Esophagus muscularis mucosa (tissue), 4 donors: Measurements from ENCODE around the gene NTSR1. TPM values are rescaled to one million over a fixed set of nuclear protein-coding genes. Genes with fewer than 3 reads are reported as not detected.

Experiments used
- DNase-seq: peaks from one replicate; pipeline ENCODE4 v3.0.0-alpha.2; 2017; ENCODE audit errors: extremely low spot score
- H3K27ac ChIP-seq, 4 donors: fragments of 200-600 bp; sonication (generic); replicated peaks in 1 of 4; 1 replicate in 3 of 4; 2 replicates in 1 of 4; pipeline ENCODE4 v1.5.1; 2016 to 2019; ENCODE audit warnings: mild to moderate bottlenecking in 1 of 4
- H3K27me3 ChIP-seq, 4 donors: fragments of 200-600 bp; sonication (generic); one replicate each; pipeline versions ENCODE4 v1.5.1 to v1.6.0; 2016 to 2019
- H3K36me3 ChIP-seq, 4 donors: fragments of 200-600 bp; sonication (generic); one replicate each; pipeline ENCODE4 v1.5.1; 2016 to 2019
- H3K4me1 ChIP-seq, 4 donors: fragments of 200-600 bp; sonication (generic); one replicate each; pipeline ENCODE4 v1.5.1; 2016 to 2019
- H3K4me3 ChIP-seq, 4 donors: fragments of 200-600 bp; sonication (generic); 1 replicate in 2 of 4; 2 replicates in 2 of 4; pipeline ENCODE4 v1.5.1; 2016 to 2019; ENCODE audit warnings: mild to moderate bottlenecking in 4 of 4, moderate library complexity in 1 of 4
- H3K9me3 ChIP-seq, 4 donors: fragments of 200-600 bp; sonication (generic); 1 replicate in 3 of 4; 2 replicates in 1 of 4; pipeline ENCODE4 v1.5.1; 2016 to 2019
- EP300 ChIP-seq: sonication (generic); formaldehyde crosslinking; IDR thresholded peaks from one replicate; pipeline ENCODE4 v1.6.1; 2017; ENCODE audit warnings: antibody characterized with exemption
- POLR2A ChIP-seq: fragments of 450-650 bp; IDR thresholded peaks from one replicate; pipeline ENCODE4 v1.6.1; 2017; ENCODE audit warnings: antibody characterized with exemption, moderate library complexity, mild to moderate bottlenecking, low read depth
- POLR2AphosphoS5 ChIP-seq, 2 donors: sonication (generic); formaldehyde crosslinking; IDR thresholded peaks; one replicate each; pipeline ENCODE4 v1.6.1; 2017; ENCODE audit warnings: antibody characterized with exemption in 2 of 2
- WGBS: methylation state at CpG from one replicate; pipeline ENCODE4 v1.1.5; 2018; 5-methylcytosine and 5-hydroxymethylcytosine counted together
- intact Hi-C: fragments of 100-400 bp; cut with DNase I; formaldehyde crosslinking; loops from one replicate; pipeline ENCODE4 v1.15.1; 2023
- total RNA-seq, 4 donors: library from RNA; depleted of rRNA; stranded (reverse); fragments of >200 nt; gene quantifications; one replicate each; pipeline versions ENCODE4 v1.1.0 to v1.2.1, GENCODE V29; 2016
- TF ChIP-seq, protein P1 (sequence below), 3 experiments: fragments of 200-600 bp in 2 of 3; fragments of 450-650 bp in 1 of 3; sonication (generic) in 2 of 3; IDR thresholded peaks; one replicate each; pipeline ENCODE4 v1.5.1; 2017 to 2019; ENCODE audit warnings: antibody characterized with exemption in 3 of 3, mild to moderate bottlenecking in 2 of 3, moderate library complexity in 1 of 3

The NTSR1 gene
- total RNA-seq, 4 donors from 2014 or later, result 0.42 to 1.6 (median 0.80) TPM

DNA sequence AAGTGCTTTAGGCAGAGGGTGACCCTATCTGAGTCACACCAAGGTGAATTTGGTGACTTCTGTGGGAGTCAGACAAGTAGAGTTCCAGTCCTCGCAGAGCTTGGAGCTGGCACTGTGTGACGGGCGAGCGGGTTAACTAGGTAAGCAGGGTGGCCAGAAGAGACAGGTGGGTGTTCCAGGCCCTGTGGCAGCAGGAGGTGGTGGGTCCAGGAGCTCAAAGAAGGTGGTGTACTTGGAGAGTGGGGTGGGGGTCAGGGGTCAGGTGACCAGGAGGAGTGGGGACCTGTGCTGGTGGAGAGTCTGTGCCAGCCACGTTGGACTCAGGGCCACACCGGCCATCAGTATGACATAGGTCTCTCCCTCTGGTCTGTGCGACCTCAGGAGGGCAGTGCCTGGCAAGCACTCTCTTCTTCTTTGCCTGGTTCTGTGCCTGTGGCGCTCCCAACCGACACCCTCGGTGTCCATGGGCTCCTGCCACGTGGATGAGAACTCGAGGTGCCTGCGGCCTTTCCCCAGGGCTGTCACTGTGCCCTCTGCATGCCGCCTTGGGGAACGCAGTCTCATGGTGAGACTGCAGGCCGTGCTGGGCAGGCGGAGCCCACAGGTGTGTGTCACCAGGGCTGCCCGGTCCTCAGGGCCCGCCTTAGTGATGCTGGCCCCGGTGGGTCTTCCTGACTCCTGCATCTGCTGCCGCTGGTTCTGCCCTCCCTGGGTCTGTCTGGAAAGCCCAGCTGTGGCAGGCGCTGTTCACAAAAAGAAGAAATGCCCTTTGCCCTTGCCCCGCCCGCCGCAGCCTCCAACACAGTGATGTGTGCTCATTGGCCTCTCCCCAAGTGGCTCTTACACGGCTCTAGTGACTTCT is 89.3 kb downstream of the NTSR1 start:
- TF ChIP-seq, protein P1, sequence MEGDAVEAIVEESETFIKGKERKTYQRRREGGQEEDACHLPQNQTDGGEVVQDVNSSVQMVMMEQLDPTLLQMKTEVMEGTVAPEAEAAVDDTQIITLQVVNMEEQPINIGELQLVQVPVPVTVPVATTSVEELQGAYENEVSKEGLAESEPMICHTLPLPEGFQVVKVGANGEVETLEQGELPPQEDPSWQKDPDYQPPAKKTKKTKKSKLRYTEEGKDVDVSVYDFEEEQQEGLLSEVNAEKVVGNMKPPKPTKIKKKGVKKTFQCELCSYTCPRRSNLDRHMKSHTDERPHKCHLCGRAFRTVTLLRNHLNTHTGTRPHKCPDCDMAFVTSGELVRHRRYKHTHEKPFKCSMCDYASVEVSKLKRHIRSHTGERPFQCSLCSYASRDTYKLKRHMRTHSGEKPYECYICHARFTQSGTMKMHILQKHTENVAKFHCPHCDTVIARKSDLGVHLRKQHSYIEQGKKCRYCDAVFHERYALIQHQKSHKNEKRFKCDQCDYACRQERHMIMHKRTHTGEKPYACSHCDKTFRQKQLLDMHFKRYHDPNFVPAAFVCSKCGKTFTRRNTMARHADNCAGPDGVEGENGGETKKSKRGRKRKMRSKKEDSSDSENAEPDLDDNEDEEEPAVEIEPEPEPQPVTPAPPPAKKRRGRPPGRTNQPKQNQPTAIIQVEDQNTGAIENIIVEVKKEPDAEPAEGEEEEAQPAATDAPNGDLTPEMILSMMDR (IDR thresholded peaks at IDR 0.05), result no peak
- TF ChIP-seq POLR2AphosphoS5 (IDR thresholded peaks at IDR 0.05) (no peak), EP300 (no peak), POLR2A (no peak)
- Histone ChIP-seq H3K4me3 (peak overlapping the region in 2 of 4 donors; percentile 81 to 98), H3K27me3 (no peaks in the 10 kb centered on the region), H3K27ac (peak overlapping the region; percentile 89 to 97 (median 93)), H3K9me3 (no peaks in the 10 kb centered on the region), H3K4me1 (peaks cover 28 to 45% (median 37%) of the 10 kb centered on the region in 4 donors), H3K36me3 (peaks cover 19 to 42% (median 34%) of the 10 kb centered on the region in 4 donors)
- intact Hi-C loops, result no loop called here
- WGBS, result 85% methylated on average over 12 of the region's 26 CpGs
- no peak for DNase-seq

DNA sequence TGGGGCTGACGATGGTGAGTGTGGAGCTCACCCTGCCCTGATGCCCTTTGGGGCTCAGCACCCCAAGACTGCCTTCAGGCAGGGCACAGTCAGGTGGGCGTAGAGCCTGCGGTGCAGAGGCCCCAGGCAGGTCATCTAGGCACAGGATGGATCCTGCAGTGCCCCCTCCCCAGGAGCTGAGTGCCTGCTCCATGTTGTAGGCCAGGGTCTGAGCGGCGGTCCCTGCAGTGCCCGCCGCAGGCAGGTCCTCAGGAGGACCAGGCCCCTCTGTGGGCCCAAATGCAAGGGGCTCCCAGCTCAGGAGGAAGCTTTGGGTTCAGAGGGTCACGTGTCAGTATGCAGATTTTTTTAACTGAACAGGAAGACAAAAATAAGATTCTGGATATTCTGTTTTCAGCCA is 90.4 kb downstream of the NTSR1 start:
- peaks cover 19 to 42% (median 34%) of the 10 kb centered on the region in 4 donors for H3K36me3 ChIP-seq
- 94% methylated on average over 6 of the region's 8 CpGs for WGBS
- no peak overlapping the region for H3K4me3 ChIP-seq
- no peak overlapping the region for H3K27ac ChIP-seq
- no peak for DNase-seq
- intact Hi-C loops, result no loop called here
- TF ChIP-seq, protein P1 (IDR thresholded peaks at IDR 0.05), result no peak
- TF ChIP-seq EP300, result no peak
- no peak for TF ChIP-seq POLR2AphosphoS5 (IDR thresholded peaks at IDR 0.05)
- no peak for TF ChIP-seq POLR2A
- H3K4me1 ChIP-seq, result peaks cover 27 to 39% (median 35%) of the 10 kb centered on the region in 4 donors
- H3K9me3 ChIP-seq, result no peaks in the 10 kb centered on the region
- no peaks in the 10 kb centered on the region for H3K27me3 ChIP-seq

DNA sequence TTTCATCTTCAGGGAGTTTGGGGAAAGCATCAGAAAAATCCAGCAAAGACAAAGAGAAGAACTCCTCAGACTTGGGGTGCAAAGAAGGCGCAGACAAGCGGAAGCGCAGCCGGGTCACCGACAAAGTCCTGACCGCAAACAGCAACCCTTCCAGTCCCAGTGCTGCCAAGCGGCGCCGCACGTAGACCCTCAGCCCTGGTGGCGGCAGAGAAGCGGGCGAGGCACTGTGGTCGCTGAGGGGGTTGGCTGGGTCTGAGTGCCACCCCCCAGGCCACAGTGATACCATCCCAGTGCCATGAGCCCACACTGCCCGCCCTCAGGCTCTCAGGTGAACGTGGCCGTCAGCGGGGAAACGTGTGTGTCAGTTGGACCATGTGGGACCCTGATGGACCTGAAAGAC is 90.8 kb downstream of the NTSR1 start:
- H3K27me3 ChIP-seq, result no peaks in the 10 kb centered on the region
- no peak for TF ChIP-seq POLR2A
- no peak for TF ChIP-seq POLR2AphosphoS5 (IDR thresholded peaks at IDR 0.05)
- TF ChIP-seq, protein P1 (IDR thresholded peaks at IDR 0.05), result no peak
- no peak for TF ChIP-seq EP300
- H3K27ac ChIP-seq, result no peak overlapping the region
- WGBS, result 95% methylated on average over 16 of the region's 19 CpGs
- H3K9me3 ChIP-seq, result no peaks in the 10 kb centered on the region
- peaks cover 29 to 41% (median 38%) of the 10 kb centered on the region in 4 donors for H3K4me1 ChIP-seq
- no peak overlapping the region for H3K4me3 ChIP-seq
- peaks cover 19 to 42% (median 34%) of the 10 kb centered on the region in 4 donors for H3K36me3 ChIP-seq
- no peak for DNase-seq
- intact Hi-C loops, result no loop called here

DNA sequence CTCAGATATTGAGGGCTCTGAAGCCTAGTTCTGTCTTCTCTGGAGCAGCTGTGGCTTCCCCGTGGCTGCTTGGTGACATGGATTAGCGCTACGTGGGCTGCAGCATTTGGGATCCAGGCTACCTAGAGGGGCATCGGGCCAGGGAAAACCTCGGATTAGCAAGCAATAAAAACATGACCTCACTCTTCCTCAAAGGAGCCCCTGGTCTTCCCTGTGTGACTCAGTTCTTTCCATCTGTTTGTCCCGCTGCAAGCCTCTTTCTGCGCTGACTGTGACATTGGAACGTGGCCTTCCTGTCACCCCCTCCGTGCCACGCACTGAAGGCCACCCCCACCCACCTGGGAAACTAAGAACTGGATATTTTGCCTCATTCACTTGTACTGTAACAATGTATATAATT is 91.2 kb downstream of the NTSR1 start:
- WGBS, result 83% methylated on average over 10 of the region's 10 CpGs
- no peak overlapping the region for H3K4me3 ChIP-seq
- intact Hi-C loops, result no loop called here
- H3K9me3 ChIP-seq, result no peaks in the 10 kb centered on the region
- H3K27me3 ChIP-seq, result no peaks in the 10 kb centered on the region
- TF ChIP-seq POLR2AphosphoS5 (IDR thresholded peaks at IDR 0.05), result no peak
- peaks cover 25 to 37% (median 35%) of the 10 kb centered on the region in 4 donors for H3K4me1 ChIP-seq
- peaks cover 19 to 42% (median 34%) of the 10 kb centered on the region in 4 donors for H3K36me3 ChIP-seq
- no peak for DNase-seq
- H3K27ac ChIP-seq, result no peak overlapping the region
